PC-3 (cell line): ENCODE results near the gene ANP32A. TPM values are rescaled to one million over a fixed set of nuclear protein-coding genes. Genes with fewer than 3 reads are reported as not detected.

Experiments used
- ATAC-seq: fragments of 200-7000 bp; cut with Tn5 transposase; 2 replicates; pipeline ENCODE4 v1.9.1; 2020; ENCODE audit warnings: mild to moderate bottlenecking, moderate library complexity
- BruUV-seq: library from RNA; stranded (reverse); fragments of 400-500 nt; replicated peaks from 2 replicates; lab custom pipeline; 2021; lab: Mats Ljungman, UMichigan
- CTCF ChIA-PET: fragments of 300-600 bp; sonication (Branson Sonifier 250); formaldehyde crosslinking; loops from one replicate; lab custom pipeline; 2022; ENCODE audit warnings: antibody characterized with exemption; lab: Charles Lee
- POLR2A ChIA-PET: fragments of 300-600 bp; sonication (Branson Sonifier 250); formaldehyde crosslinking; loops from one replicate; lab custom pipeline; 2022; ENCODE audit warnings: antibody characterized with exemption; ENCODE audit not compliant: unreplicated experiment; lab: Charles Lee
- DNase-seq: peaks from one replicate; pipeline ENCODE4 v3.0.0-alpha.2; 2015
- H2AFZ ChIP-seq: fragments of 300-600 bp; sonication (generic); 2 replicates; pipeline ENCODE4 v1.6.0; 2016; ENCODE audit warnings: antibody characterized with exemption, low read length
- H3F3A ChIP-seq: fragments of 300-600 bp; sonication (generic); one replicate; pipeline ENCODE4 v1.6.0; 2017; ENCODE audit warnings: antibody characterized with exemption, low read length, control low read depth, mild to moderate bottlenecking; ENCODE audit not compliant: unreplicated experiment
- H3K27ac ChIP-seq: fragments of 300-600 bp; sonication (generic); 2 replicates; pipeline ENCODE4 v1.5.1; 2016; ENCODE audit warnings: mild to moderate bottlenecking, low read length
- H3K27me3 ChIP-seq: fragments of 300-600 bp; sonication (generic); 2 replicates; pipeline ENCODE4 v1.6.1; 2016; ENCODE audit warnings: low read length, mixed read lengths
- H3K36me3 ChIP-seq: fragments of 300-600 bp; sonication (generic); 2 replicates; pipeline ENCODE4 v1.6.1; 2016; ENCODE audit warnings: low read depth, mixed run types, low read length, mixed read lengths
- H3K4me1 ChIP-seq: fragments of 300-600 bp; sonication (generic); 2 replicates; pipeline ENCODE4 v1.5.1; 2016; ENCODE audit warnings: low read length; ENCODE audit not compliant: insufficient read depth
- H3K4me2 ChIP-seq: fragments of 300-600 bp; sonication (generic); 2 replicates; pipeline ENCODE4 v1.6.0; 2016; ENCODE audit warnings: low read length
- H3K4me3 ChIP-seq: fragments of 300-600 bp; sonication (generic); 2 replicates; pipeline ENCODE4 v1.5.1; 2016; ENCODE audit warnings: mild to moderate bottlenecking, low read length, mixed read lengths
- H3K79me2 ChIP-seq: fragments of 300-600 bp; sonication (generic); 2 replicates; pipeline ENCODE4 v1.6.1; 2017; ENCODE audit warnings: low read length, mixed read lengths
- H3K9ac ChIP-seq: fragments of 300-600 bp; sonication (generic); 2 replicates; pipeline ENCODE4 v1.6.0; 2016; ENCODE audit warnings: mild to moderate bottlenecking, low read length
- H3K9me2 ChIP-seq: fragments of 300-600 bp; sonication (generic); replicated peaks from 2 replicates; pipeline ENCODE4 v1.6.1; 2016; ENCODE audit warnings: mixed run types, low read length, mixed read lengths
- H3K9me3 ChIP-seq: fragments of 300-600 bp; sonication (generic); 2 replicates; pipeline ENCODE4 v1.6.1; 2016; ENCODE audit warnings: low read length, mixed read lengths
- H4K20me1 ChIP-seq: fragments of 300-600 bp; sonication (generic); 2 replicates; pipeline ENCODE4 v1.6.1; 2016; ENCODE audit warnings: low read length, mixed read lengths
- EZH2 ChIP-seq: fragments of 300-600 bp; sonication (generic); IDR thresholded peaks from one replicate; pipeline ENCODE4 v1.6.1; 2017; ENCODE audit warnings: antibody characterized with exemption, mild to moderate bottlenecking, low read length; ENCODE audit not compliant: unreplicated experiment
- EZH2phosphoT487 ChIP-seq: fragments of 300-600 bp; sonication (generic); IDR thresholded peaks from 2 replicates; pipeline ENCODE4 v1.6.1; 2018; ENCODE audit warnings: mild to moderate bottlenecking, antibody characterized with exemption, low read length, borderline replicate concordance
- intact Hi-C: fragments of 100-400 bp; cut with micrococcal nuclease; formaldehyde crosslinking; loops from 2 replicates; pipeline ENCODE4 v1.9.0; 2023
- total RNA-seq: library from RNA; depleted of rRNA; stranded (reverse); fragments of >200 nt; gene quantifications from 2 replicates; pipeline ENCODE4 v1.2.3, GENCODE V29; 2014
- TF ChIP-seq, protein P1 (sequence below): fragments of 300-600 bp; sonication (generic); conservative IDR thresholded peaks from 2 replicates; pipeline ENCODE4 v1.5.1; 2017; ENCODE audit warnings: antibody characterized with exemption, low read depth, mild to moderate bottlenecking, low read length

Gene ANP32A
- total RNA-seq, 1 experiment from 2014 or later, result 106 TPM

DNA sequence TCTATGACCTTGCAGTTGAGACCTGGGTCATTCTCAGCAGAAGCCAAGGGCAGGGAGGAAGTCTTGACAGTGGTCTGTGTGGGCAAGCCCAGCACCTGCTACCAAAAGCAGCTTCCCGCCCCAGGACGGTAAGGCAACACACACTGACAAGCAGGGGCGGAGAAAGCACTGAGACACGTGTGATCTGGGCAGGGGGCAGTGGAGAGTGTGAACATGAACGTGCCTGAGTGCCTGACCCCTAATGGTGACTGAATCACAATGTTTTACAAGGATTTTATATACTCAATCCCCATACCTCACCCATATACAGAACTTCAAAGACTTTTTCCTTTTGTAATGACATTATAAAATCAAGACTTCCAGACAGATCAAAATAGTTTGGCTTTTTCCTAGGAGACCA lies 35.2 kb downstream of the ANP32A start:
- TF ChIP-seq, protein P1, sequence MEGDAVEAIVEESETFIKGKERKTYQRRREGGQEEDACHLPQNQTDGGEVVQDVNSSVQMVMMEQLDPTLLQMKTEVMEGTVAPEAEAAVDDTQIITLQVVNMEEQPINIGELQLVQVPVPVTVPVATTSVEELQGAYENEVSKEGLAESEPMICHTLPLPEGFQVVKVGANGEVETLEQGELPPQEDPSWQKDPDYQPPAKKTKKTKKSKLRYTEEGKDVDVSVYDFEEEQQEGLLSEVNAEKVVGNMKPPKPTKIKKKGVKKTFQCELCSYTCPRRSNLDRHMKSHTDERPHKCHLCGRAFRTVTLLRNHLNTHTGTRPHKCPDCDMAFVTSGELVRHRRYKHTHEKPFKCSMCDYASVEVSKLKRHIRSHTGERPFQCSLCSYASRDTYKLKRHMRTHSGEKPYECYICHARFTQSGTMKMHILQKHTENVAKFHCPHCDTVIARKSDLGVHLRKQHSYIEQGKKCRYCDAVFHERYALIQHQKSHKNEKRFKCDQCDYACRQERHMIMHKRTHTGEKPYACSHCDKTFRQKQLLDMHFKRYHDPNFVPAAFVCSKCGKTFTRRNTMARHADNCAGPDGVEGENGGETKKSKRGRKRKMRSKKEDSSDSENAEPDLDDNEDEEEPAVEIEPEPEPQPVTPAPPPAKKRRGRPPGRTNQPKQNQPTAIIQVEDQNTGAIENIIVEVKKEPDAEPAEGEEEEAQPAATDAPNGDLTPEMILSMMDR, result no peak
- TF ChIP-seq EZH2 (no peak), EZH2phosphoT487 (no peak)
- Histone ChIP-seq H3K27ac (no peak overlapping the region), H3K9me3 (no peaks in the 10 kb centered on the region), H3K79me2 (peaks cover 26% of the 10 kb centered on the region), H3K4me1 (no peaks in the 10 kb centered on the region), H3K36me3 (peaks cover 40% of the 10 kb centered on the region), H3K4me2 (no peak overlapping the region), H3K27me3 (no peaks in the 10 kb centered on the region), H2AFZ (no peak overlapping the region), H3K4me3 (no peak overlapping the region), H3K9me2 (no peaks in the 10 kb centered on the region), H4K20me1 (no peaks in the 10 kb centered on the region; the same call in 1 of the 2 replicates), H3F3A (no peaks in the 10 kb centered on the region), H3K9ac (no peak overlapping the region)
- DNase-seq (no peak), ATAC-seq (no peak)
- intact Hi-C loops, result no loop called here
- POLR2A ChIA-PET, result no interaction called here
- BruUV-seq, result no TSS peak
- CTCF ChIA-PET, result interaction anchor here (0.8 kb wide), 1 partner anchor 19 kb away, joined by 3 read pairs; no protein-coding TSS in a partner anchor

DNA sequence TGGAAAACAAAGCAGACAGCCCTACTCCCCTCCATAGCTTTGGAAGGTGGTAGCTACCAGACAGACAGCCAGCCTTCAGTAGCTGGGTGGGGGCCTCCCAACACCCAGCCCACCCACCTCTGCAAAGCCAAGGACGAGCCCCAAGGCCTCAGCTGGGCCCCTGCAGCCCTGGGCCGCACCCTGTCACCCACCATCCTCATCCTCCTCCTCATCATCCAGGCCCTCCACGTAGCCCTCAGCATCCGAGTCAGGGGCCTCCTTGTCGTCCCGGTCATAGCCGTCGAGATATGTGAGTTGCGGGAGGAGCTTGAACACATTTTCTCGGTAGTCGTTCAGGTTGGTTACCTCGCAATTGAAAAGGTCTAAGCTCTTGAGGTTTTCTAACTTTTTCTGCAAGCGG lies 36.5 kb downstream of the ANP32A start:
- Histone ChIP-seq H3F3A (no peaks in the 10 kb centered on the region), H2AFZ (no peak overlapping the region), H3K4me1 (no peaks in the 10 kb centered on the region), H3K4me3 (no peak overlapping the region), H3K27ac (no peak overlapping the region), H3K27me3 (no peaks in the 10 kb centered on the region), H3K4me2 (no peak overlapping the region), H4K20me1 (no peaks in the 10 kb centered on the region; the same call in 1 of the 2 replicates), H3K9ac (no peak overlapping the region), H3K9me2 (no peaks in the 10 kb centered on the region), H3K36me3 (peaks cover 44% of the 10 kb centered on the region), H3K9me3 (no peaks in the 10 kb centered on the region), H3K79me2 (0 out of 2 replicates have a peak, but pooled peaks cover 13% of the 10 kb centered on the region)
- DNase-seq, result no peak
- intact Hi-C loops, result no loop called here
- POLR2A ChIA-PET, result no interaction called here
- TF ChIP-seq EZH2phosphoT487, result no peak
- TF ChIP-seq, protein P1, result no peak
- no peak for TF ChIP-seq EZH2
- no TSS peak for BruUV-seq
- no peak for ATAC-seq
- CTCF ChIA-PET, result interaction anchor here (1.4 kb wide), 1 partner anchor 45 kb away, joined by 4 read pairs; no protein-coding TSS in a partner anchor

DNA sequence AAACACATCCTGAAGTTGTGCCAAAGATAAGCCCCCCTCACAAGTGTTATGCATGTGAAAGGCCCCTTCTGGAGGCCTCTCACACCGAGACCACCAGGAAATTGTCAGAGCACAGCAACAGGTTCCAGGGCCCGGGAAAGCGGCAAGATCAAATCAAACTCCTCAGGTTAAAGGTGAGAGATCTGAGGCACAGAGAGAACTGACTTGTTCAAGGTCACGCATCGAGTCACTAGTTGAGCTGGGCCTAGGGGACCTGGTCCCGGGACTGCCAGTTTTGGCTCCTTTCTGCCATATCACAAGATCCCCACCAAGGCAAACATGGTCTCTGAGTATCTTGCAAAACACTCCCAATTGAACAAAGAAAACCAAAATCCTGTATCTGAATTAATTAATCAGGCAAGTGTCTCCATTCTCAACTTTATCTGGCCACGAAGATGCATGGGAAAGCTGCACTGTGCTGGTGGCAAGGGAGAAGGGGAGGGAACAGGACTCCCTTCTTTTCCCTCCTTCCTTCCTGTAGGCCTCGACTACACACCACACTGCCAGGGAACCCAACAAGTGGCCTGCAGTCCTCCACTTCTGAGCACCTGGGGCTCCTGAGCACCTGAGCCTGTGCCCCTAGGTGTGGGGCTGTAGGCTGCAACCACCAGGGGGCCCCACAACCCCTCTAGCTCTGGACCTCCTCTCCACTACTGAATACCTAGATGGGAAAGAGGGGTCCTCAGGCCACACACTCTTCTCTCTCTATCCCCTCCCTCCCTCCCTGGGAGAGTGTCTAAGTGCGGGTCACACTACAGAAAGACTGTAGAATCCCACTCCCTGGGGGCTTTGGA lies 37.3 kb downstream of the ANP32A start:
- intact Hi-C loops, result loop anchor here (1.0 kb wide), 1 partner anchor 92 kb away; no protein-coding TSS in a partner anchor
- H3K9me2 ChIP-seq, result no peaks in the 10 kb centered on the region
- H3K27me3 ChIP-seq, result no peaks in the 10 kb centered on the region
- ATAC-seq, result peak; percentile 55
- POLR2A ChIA-PET, result no interaction called here
- H3K79me2 ChIP-seq, result 0 out of 2 replicates have a peak, but pooled peaks cover 5% of the 10 kb centered on the region
- peak; percentile 49 for DNase-seq
- CTCF ChIA-PET, result interaction anchor here (1.4 kb wide), 1 partner anchor 45 kb away, joined by 4 read pairs; no protein-coding TSS in a partner anchor
- H2AFZ ChIP-seq, result no peak overlapping the region
- peaks cover 51% of the 10 kb centered on the region for H3K36me3 ChIP-seq
- no peak for TF ChIP-seq EZH2
- TF ChIP-seq, protein P1, result peak; percentile 64
- TF ChIP-seq EZH2phosphoT487, result no peak
- no peaks in the 10 kb centered on the region for H3F3A ChIP-seq
- no peaks in the 10 kb centered on the region for H3K4me1 ChIP-seq
- no peak overlapping the region for H3K9ac ChIP-seq
- no peak overlapping the region for H3K4me2 ChIP-seq
- no peaks in the 10 kb centered on the region for H4K20me1 ChIP-seq
- H3K9me3 ChIP-seq, result no peaks in the 10 kb centered on the region
- BruUV-seq, result no TSS peak
- no peak overlapping the region for H3K27ac ChIP-seq
- H3K4me3 ChIP-seq, result no peak overlapping the region
